ENCODE results near the gene TRIM47.

TRIM47 gene

DNA sequence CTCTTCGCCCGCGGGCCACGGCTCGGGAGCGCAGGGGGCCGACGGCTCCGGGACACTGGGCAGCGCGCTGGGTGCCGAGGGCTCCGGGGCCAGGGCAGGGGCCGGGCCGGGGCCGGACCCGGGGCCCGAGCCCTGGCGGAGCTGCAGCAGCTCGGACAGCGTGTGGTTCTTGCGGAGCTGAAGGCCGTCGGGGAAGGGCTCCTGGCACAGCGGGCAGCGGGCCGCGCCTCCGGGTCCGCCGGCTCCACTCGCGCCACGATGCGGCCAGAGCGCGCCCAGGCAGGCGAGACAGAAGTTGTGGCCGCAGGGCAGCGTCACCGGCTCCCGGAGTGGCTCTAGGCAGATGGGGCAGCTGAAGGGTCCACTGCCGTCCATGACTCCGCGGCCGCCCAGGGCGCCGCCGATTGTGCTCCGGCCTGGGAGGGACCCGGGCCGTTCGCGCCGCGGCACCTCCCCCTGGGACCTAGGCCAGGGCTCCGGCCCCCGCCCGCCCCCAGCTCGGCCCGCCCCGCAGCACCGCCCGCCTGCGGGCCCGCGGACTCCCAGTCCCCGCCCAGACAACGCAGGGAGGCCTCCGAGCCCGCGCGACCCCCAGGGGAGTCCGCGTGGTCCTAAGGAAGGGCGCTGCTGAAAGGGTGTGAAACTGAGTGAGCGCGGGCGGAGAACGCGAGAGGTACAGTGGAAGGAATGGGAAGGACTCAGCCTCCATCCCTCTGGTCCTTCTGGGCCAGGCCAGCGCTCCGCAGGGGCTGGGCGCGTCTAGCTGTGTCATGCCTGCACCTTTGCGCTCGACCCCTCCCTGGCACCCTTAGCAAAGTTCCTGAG lies at the start of gene TRIM47:
TSS of gene TRIM47 (minus strand) at position 408 of the 825 bp plus-strand sequence. CDS start at position 375, 33 bp downstream.
- in situ Hi-C loops (cut with HindIII; ENCODE audit: low sequenced_read_pairs) = no loop called here

DNA sequence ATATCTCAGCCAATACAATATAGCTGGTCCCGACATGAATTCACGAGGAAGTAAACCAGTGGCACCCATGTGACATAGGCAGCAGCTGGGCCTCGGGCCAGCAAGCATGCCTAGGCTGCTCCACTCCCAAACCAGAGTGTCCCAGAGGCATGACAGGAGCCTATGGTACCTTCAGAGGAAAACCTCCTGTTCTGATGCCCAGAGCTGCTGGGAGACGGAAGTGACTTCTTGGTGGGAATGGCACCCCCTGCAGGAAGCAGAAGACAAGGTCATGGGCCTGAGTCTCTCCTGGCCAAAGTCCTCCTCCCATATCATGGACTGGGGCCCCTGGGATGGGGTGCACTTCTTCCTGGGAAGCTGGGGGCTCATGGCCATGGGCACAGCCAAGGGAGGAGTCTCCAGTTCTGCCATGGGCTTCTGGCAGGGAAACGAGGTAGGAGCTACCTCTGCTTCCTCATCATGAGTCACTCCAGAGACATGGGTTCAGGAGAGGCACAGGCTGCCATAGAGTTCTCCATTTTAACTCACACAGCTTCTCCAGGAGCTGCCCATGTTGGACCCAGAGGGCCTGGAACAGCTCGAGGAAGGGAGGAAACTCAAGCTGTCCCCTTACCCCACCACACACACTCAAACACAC lies 49.0 kb upstream of the TRIM47 start:
- in situ Hi-C loops (cut with HindIII; ENCODE audit: low sequenced_read_pairs) = no loop called here

DNA sequence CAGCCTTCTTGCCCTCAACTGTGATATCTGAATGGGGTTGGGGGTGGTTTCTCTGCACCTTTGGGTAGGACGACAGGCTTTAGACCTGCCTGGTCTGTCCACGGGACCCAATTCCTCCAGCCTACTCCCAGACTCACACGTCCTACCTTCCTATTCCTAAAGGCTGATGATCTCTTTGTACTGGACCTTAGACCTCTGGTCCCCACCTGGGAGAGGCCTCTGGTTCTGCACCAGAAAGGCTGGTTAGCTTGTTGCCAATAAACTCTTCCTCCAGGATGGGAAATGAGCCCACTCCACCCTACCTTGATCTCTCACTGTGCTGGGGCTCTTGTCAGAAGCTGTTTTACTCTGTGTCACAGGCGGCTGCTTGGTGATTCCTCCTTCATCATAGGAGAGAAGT lies 48.1 kb upstream of the TRIM47 start:
- in situ Hi-C loops (cut with HindIII; ENCODE audit: low sequenced_read_pairs) = no loop called here

- in situ Hi-C loops (cut with HindIII; ENCODE audit: low sequenced_read_pairs) = no loop called here
Measured at GRCh38 chr17:75925912-75926311, 47.5 kb upstream of the TRIM47 start.

DNA sequence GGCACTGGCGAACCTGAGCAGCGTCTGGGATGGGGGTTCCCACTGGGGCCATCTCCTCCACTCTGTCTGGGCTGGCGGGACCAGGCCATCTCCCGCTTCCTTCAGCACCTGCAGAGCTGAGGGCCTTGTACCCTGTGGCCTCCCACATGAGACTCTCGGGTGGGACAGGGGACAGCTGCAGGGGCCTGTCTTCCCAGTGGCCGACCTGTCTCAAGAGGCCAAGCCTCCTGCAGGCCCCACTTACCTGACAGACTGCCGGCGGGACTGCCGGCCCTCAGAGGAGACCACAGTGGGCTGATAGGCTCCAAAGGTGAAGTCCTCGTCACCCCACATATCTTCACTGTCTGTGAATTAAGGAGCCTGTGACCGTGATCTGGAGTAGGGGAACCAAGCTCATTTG lies 46.7 kb upstream of the TRIM47 start:
- in situ Hi-C loops (cut with HindIII; ENCODE audit: low sequenced_read_pairs) = no loop called here

DNA sequence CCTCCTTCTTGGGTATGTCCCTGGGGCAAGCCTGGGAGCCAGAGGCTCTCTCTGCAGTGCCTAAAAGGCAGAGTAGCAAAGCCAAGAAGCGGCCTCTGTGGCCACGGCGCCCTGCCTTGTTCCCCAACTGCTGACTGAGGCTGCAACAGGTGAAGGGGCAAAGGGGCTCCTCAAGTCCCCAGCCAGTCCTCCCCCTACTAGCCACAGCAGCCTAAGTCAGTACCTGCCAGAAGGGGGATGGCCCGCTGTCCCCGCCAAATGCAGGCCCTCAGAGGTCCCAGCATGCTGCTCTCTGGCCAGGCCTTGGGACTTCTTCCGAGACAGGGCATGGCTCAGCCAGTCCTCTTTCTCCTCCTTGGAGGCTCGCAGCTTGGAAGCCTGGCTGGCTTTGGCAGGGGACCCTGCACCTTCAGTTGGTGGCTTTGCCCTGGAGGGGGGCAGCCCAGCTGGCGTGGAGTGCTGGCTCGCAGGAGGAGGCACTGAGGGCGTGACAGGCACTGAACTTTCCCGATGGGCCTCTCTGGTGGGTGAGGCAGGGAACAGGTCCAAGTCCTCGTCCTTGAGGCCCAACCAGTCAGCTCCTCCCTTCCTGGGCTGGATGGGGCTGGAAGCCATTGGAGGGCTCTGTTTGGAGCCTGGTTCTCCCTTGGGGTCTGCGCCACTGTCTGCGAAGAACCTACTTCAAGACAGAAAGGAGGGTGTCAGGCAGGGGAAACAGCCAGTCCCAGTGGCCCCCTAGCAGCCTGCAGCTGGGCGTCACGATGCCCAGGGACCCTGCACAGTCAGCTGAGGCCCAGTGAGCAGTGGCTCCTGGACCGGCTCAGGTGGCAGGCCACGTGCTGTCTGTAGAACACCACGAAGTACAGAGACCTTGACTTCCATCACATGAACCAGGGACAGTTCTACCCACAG lies 44.8 kb upstream of the TRIM47 start:
- in situ Hi-C loops (cut with HindIII; ENCODE audit: low sequenced_read_pairs) = loop anchor here (25.0 kb wide), 1 partner anchor 339 kb away; the partner anchor contains the start of gene UBALD2

DNA sequence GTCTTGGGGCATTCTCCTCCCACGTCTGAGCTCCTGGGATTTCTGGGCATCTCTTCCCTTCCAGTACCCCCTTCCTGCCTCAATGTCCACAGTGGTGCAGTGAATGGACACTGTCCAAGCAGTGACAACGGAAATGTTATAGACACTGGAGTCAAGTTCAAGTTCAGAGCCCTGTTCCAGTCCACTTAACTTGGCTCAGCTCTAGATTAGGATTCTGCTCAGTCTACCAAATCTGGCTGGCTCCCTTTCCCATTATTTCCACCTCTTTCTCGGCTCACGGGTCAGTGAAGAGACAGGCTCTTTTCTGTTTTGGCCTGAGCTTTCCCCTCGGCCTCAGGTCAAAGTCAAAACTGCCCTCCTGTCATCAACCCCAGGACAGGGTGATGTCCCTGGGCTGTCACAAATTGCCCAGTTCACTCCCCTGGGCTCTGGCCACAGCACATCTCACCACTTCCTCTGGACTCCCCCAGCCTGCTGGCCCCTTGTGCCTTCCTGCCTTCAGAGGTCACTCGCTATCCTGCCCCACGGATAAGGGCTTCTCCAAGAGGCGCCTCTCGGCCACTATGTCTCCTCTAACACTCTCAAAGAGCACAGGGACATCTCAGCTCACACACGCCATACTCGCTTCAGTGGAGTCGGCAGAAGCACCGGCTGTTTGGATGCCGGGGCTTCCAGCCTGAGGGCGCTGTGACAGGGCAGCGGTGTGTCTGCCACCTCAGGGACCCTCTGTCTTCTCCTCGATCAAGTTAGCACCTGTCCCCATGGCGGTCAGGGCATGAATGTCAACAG lies 44.0 kb upstream of the TRIM47 start:
- in situ Hi-C loops (cut with HindIII; ENCODE audit: low sequenced_read_pairs) = loop anchor here (25.0 kb wide), 1 partner anchor 340 kb away; the partner anchor contains the start of gene UBALD2

GRCh38 chr17:75921596-75921995 lies 43.2 kb upstream of the TRIM47 start:
- in situ Hi-C loops (cut with HindIII; ENCODE audit: low sequenced_read_pairs) = loop anchor here (25.0 kb wide), 1 partner anchor 341 kb away; the partner anchor contains the start of gene UBALD2

GRCh38 chr17:75920045-75920560 lies 41.7 kb upstream of the TRIM47 start:
- in situ Hi-C loops (cut with HindIII; ENCODE audit: low sequenced_read_pairs) = loop anchor here (25.0 kb wide), 1 partner anchor 342 kb away; the partner anchor contains the start of gene UBALD2

DNA sequence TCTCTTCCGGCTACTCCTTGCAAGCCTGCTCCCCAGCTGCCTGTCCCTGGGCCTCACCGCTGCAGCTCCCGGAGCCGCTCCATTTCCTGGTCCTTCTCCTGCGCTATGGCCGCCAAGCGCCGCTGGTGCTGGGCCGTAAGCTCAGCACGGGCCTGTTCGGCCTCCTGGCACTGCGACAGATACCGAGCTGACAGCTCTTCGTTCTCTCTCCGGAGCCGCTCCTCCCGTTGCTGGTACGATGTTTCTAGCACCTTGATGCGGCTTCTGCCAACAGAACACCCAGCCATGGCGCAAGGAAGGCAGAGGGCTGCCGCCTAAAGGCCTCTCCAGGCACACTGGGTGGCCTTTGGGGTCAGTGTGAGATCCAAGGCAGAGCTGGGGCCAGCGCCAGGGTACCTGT lies 41.2 kb upstream of the TRIM47 start:
- in situ Hi-C loops (cut with HindIII; ENCODE audit: low sequenced_read_pairs) = loop anchor here (25.0 kb wide), 1 partner anchor 343 kb away; the partner anchor contains the start of gene UBALD2

GRCh38 chr17:75917917-75918445 lies 39.6 kb upstream of the TRIM47 start:
- in situ Hi-C loops (cut with HindIII; ENCODE audit: low sequenced_read_pairs) = loop anchor here (25.0 kb wide), 1 partner anchor 344 kb away; the partner anchor contains the start of gene UBALD2

GRCh38 chr17:75917141-75917916 lies 38.9 kb upstream of the TRIM47 start:
- in situ Hi-C loops (cut with HindIII; ENCODE audit: low sequenced_read_pairs) = loop anchor here (25.0 kb wide), 1 partner anchor 345 kb away; the partner anchor contains the start of gene UBALD2

- in situ Hi-C loops (cut with HindIII; ENCODE audit: low sequenced_read_pairs) = loop anchor here (25.0 kb wide), 1 partner anchor 347 kb away; the partner anchor contains the start of gene UBALD2
Measured at GRCh38 chr17:75915268-75915667, 36.9 kb upstream of the TRIM47 start.

DNA sequence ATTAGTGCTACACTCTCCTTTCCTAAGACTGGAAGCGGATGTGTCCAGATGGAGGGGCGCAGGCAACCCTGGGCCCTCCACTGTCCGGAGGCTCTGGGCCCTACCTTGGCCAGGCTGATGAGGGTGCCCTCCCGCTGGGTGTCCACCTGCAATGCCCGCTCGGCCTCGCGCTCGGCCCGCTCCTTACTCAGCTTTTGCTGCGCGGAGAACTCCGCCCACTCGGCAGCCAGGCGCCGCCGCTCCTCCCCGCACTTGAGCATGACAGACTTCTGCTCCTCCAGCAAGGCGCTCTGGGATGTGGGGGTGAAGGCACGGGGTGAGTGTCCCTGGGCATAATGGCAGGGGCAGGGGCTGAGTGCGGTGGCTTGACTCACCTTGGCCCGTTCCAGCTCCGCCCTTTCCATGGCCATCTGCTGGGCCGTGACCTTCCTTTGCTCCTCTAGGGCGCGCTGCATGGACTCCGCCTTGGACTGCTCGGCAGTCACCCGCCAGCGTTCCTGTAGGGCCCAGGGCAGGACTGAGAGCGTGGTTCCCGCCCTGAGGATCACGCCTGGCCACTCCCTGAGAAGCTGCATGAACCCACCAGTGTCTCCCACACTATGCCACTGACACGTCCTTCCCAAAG lies 36.4 kb upstream of the TRIM47 start:
- in situ Hi-C loops (cut with HindIII; ENCODE audit: low sequenced_read_pairs) = loop anchor here (25.0 kb wide), 1 partner anchor 348 kb away; the partner anchor contains the start of gene UBALD2

- in situ Hi-C loops (cut with HindIII; ENCODE audit: low sequenced_read_pairs) = loop anchor here (25.0 kb wide), 1 partner anchor 349 kb away; the partner anchor contains the start of gene UBALD2
Measured at GRCh38 chr17:75913537-75914210, 35.3 kb upstream of the TRIM47 start.

- in situ Hi-C loops (cut with HindIII; ENCODE audit: low sequenced_read_pairs) = loop anchor here (25.0 kb wide), 1 partner anchor 352 kb away; the partner anchor contains the start of gene UBALD2
Measured at GRCh38 chr17:75910699-75911098, 32.3 kb upstream of the TRIM47 start.

- in situ Hi-C loops (cut with HindIII; ENCODE audit: low sequenced_read_pairs) = loop anchor here (25.0 kb wide), 1 partner anchor 352 kb away; the partner anchor contains the start of gene UBALD2
Measured at GRCh38 chr17:75909812-75910274, 31.5 kb upstream of the TRIM47 start.
